ENCODE data around the gene COL4A2. TPM values are rescaled to one million over a fixed set of nuclear protein-coding genes. Genes with fewer than 3 reads are reported as not detected.

COL4A2 gene
- total RNA-seq, 1 donor from 2014 or later = 7.6 TPM

- no peak for TF ChIP-seq CTCF (IDR thresholded peaks at IDR 0.05; ENCODE audit: insufficient read depth, low read length, severe bottlenecking)
- peaks cover 2% of the 10 kb centered on the region for H3K36me3 ChIP-seq (ENCODE audit: control insufficient read depth, insufficient read depth, low read length)
- no peak for DNase-seq (ENCODE audit: low read depth)
- H3K27me3 ChIP-seq (ENCODE audit: control insufficient read depth, insufficient read depth, low read length) = no peaks in the 10 kb centered on the region
- no peak overlapping the region for H3K4me3 ChIP-seq (ENCODE audit: low read depth, low read length)
- no peak for FAIRE-seq
These were observed 162.0 kb downstream of the COL4A2 start for GRCh38 chr13:110468986-110469495.

DNA sequence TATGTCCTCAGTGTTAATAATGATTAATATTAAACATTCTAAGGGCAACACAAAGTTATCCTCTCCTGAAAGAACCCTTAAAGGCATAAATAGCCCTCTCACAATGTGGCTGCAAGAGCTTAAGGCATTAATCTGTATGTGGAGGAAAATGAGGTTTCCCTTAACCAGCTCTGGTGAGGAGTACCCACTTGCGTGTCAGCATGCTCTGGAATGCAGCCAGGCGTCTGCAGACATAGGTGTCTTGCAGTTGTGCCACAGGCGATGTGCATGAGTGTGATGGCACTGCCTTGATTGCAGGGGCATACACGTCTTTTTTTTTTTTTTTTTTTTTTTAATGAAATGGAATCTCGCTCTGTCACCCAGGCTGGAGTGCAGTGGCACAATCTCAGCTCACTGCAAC, 162.5 kb downstream of the COL4A2 start:
- DNase-seq (ENCODE audit: low read depth) (no peak), FAIRE-seq (peak; percentile 7)
- no peak overlapping the region for H3K4me3 ChIP-seq (ENCODE audit: low read depth, low read length)
- TF ChIP-seq CTCF (IDR thresholded peaks at IDR 0.05; ENCODE audit: insufficient read depth, low read length, severe bottlenecking) = no peak
- peaks cover 2% of the 10 kb centered on the region for H3K36me3 ChIP-seq (ENCODE audit: control insufficient read depth, insufficient read depth, low read length)
- H3K27me3 ChIP-seq (ENCODE audit: control insufficient read depth, insufficient read depth, low read length) = no peaks in the 10 kb centered on the region

- DNase-seq (ENCODE audit: low read depth) = no peak
- H3K27me3 ChIP-seq (ENCODE audit: control insufficient read depth, insufficient read depth, low read length) = no peaks in the 10 kb centered on the region
- no peak for FAIRE-seq
- no peak overlapping the region for H3K4me3 ChIP-seq (ENCODE audit: low read depth, low read length)
- H3K36me3 ChIP-seq (ENCODE audit: control insufficient read depth, insufficient read depth, low read length) = peaks cover 2% of the 10 kb centered on the region
- TF ChIP-seq CTCF (IDR thresholded peaks at IDR 0.05; ENCODE audit: insufficient read depth, low read length, severe bottlenecking) = no peak
These were observed 163.4 kb downstream of the COL4A2 start for GRCh38 chr13:110470272-110471009.

DNA sequence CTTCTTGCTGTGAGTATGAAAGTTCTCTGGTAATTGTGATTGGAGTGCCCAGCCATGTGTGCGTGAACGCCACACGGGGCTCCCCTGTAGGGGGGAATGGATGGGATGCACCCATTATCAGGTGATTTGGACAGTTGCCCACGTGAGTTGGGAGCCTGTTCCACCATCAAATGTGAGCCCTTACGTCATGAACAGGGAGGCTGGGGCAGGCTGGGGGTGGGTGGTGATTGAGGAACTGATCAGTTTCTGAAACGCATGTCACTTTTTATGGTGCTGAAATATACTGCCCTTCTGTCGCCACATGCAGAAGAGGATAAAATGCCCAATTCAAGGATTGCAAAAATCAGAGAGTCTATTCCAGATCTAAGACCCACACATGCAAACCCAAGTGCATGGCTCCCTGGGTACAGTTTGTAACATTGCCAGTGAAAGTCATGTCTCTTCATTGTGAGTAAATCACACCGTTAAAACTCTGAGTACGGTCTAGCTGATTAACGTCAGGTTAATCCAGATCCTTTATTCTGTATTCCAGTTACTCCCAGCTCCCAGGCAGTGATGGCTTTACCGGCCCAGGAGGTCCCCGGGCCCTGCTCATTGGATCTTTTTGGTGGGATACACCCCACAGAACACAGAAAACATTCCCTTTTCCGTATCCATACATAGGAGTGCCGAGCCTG, 164.2 kb downstream of the COL4A2 start:
- TF ChIP-seq CTCF (IDR thresholded peaks at IDR 0.05; ENCODE audit: insufficient read depth, low read length, severe bottlenecking) = no peak
- Histone ChIP-seq H3K27me3 (ENCODE audit: control insufficient read depth, insufficient read depth, low read length) (no peaks in the 10 kb centered on the region), H3K4me3 (ENCODE audit: low read depth, low read length) (no peak overlapping the region), H3K36me3 (ENCODE audit: control insufficient read depth, insufficient read depth, low read length) (peaks cover 2% of the 10 kb centered on the region)
- DNase-seq (ENCODE audit: low read depth) = no peak
- peak; percentile 86 for FAIRE-seq

DNA sequence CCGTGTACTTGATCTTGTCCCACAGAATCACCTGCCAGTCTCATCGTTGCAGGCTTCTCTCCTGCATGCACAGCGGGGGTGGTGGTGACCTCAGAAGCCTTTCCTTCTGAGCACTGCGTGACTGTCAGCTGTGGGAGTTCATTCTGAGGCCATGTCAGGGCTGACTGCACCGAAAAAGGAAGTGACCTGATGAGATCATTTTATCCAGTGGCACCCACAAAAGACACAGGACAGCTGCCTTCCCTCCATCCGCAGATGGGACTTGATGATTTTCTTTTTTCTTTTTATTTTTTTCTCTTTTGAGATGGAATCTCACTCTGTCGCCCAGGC, 164.7 kb downstream of the COL4A2 start:
- no peak for TF ChIP-seq CTCF (IDR thresholded peaks at IDR 0.05; ENCODE audit: insufficient read depth, low read length, severe bottlenecking)
- no peak overlapping the region for H3K4me3 ChIP-seq (ENCODE audit: low read depth, low read length)
- H3K36me3 ChIP-seq (ENCODE audit: control insufficient read depth, insufficient read depth, low read length) = peaks cover 2% of the 10 kb centered on the region
- DNase-seq (ENCODE audit: low read depth) (no peak), FAIRE-seq (no peak)
- H3K27me3 ChIP-seq (ENCODE audit: control insufficient read depth, insufficient read depth, low read length) = no peaks in the 10 kb centered on the region
